Ishikawa (cell line): ENCODE data around the gene GAK.

Experiments
- CEBPB ChIP-seq: IDR thresholded peaks from 2 replicates; pipeline ENCODE4 v1.6.1; 2012
- CREB1 ChIP-seq: IDR thresholded peaks from 2 replicates; pipeline ENCODE4 v1.6.1; 2012; ENCODE audit warnings: low read depth
- EGR1 ChIP-seq: IDR thresholded peaks from 2 replicates; pipeline ENCODE4 v1.6.1; 2012
- EP300 ChIP-seq: IDR thresholded peaks from 2 replicates; pipeline ENCODE4 v1.6.1; 2012; ENCODE audit warnings: borderline replicate concordance
- FOXM1 ChIP-seq: IDR thresholded peaks from 2 replicates; pipeline ENCODE4 v1.6.1; 2012; ENCODE audit warnings: low read depth, borderline replicate concordance
- NFIC ChIP-seq: IDR thresholded peaks from 2 replicates; pipeline ENCODE4 v1.6.1; 2012
- RAD21 ChIP-seq: IDR thresholded peaks from 2 replicates; pipeline ENCODE4 v1.6.1; 2012; ENCODE audit warnings: low read depth
- REST ChIP-seq: IDR thresholded peaks from 2 replicates; pipeline ENCODE4 v1.6.1; 2012; ENCODE audit warnings: low read depth, mild to moderate bottlenecking
- TAF1 ChIP-seq: IDR thresholded peaks from 2 replicates; pipeline ENCODE4 v1.6.1; 2012; ENCODE audit warnings: low read depth, mild to moderate bottlenecking
- TCF12 ChIP-seq: IDR thresholded peaks from 2 replicates; pipeline ENCODE4 v1.6.1; 2012; ENCODE audit warnings: low read depth
- TEAD4 ChIP-seq: IDR thresholded peaks from 2 replicates; pipeline ENCODE4 v1.6.1; 2012
- USF1 ChIP-seq: IDR thresholded peaks from 2 replicates; pipeline ENCODE4 v1.6.1; 2012
- YY1 ChIP-seq: IDR thresholded peaks from 2 replicates; pipeline ENCODE4 v1.6.1; 2012; ENCODE audit warnings: low read depth
- ZBTB7A ChIP-seq: IDR thresholded peaks from 2 replicates; pipeline ENCODE4 v1.6.1; 2012; ENCODE audit warnings: low read depth
- TF ChIP-seq, protein P1 (sequence below): IDR thresholded peaks from 2 replicates; pipeline ENCODE4 v1.6.1; 2012

GAK gene

DNA sequence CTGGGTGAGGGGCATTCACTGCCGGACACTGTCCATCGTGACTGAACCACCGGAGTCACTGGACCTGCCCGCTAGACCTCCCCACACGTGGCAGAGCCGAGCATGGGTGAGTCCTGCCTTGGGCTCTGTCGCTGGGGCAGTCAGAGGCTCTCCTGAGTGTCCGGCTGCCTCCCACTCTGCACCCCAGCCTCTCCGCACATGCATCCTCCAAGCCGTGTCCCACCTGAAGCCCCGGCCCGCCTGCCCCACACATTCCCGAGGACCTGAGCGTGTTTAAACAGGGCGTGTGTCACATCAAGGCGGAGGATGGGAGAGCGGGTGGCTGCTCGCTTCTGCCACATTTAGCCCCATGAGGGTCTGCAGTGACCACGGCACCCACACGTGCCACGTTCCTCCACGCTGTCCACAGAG is 110.9 kb downstream of the GAK start:
- TF ChIP-seq FOXM1 (no peak), TEAD4 (no peak), ZBTB7A (no peak), EGR1 (no peak), REST (no peak), TAF1 (no peak), EP300 (no peak), NFIC (no peak), TCF12 (no peak)

DNA sequence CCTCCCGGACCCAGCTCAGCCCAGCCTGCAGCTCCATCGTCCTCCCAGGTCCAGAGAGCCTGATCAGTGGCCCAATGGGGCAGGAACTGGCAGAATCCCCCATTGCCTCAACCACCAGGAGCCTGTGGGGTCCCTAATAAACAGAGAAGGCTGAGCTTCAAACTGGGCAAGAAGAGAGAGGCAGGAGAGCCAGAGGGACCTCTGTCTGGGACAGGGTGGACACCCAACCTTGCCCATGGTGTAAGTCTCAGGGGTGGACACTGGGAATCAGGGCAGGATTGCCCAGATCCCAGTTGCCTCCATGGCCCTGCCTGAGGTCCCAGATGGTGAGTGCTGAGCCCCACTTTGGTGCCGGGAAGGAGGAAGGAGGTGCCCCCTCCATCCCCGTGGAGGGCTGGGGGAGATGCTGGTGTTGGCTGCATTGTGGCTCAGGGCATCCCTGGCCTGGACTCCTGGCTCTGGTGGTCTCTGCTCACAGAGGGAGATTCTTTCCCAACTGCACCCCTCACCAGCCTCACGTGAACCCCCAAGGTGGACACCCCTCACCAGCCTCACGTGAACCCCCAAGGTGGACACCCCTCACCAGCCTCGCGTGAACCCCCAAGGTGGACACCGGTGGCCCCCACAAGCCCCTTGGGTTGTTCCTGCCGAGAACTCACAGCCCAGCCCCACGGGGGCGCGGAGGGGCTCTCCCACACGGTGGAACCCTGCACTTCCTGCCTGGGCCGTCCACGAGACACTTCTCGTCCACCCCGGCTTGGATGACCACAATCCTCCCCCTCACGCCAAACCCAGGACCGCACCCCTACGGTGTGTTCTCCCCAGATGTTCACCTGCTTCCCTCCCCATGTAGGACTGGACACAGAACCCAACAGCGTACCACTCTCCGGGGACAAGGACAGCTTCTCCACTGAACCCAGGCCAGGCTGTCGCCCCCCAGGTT is 111.6 kb downstream of the GAK start:
- TF ChIP-seq TCF12, result no peak
- no peak for TF ChIP-seq FOXM1
- TF ChIP-seq NFIC, result no peak
- no peak for TF ChIP-seq USF1

DNA sequence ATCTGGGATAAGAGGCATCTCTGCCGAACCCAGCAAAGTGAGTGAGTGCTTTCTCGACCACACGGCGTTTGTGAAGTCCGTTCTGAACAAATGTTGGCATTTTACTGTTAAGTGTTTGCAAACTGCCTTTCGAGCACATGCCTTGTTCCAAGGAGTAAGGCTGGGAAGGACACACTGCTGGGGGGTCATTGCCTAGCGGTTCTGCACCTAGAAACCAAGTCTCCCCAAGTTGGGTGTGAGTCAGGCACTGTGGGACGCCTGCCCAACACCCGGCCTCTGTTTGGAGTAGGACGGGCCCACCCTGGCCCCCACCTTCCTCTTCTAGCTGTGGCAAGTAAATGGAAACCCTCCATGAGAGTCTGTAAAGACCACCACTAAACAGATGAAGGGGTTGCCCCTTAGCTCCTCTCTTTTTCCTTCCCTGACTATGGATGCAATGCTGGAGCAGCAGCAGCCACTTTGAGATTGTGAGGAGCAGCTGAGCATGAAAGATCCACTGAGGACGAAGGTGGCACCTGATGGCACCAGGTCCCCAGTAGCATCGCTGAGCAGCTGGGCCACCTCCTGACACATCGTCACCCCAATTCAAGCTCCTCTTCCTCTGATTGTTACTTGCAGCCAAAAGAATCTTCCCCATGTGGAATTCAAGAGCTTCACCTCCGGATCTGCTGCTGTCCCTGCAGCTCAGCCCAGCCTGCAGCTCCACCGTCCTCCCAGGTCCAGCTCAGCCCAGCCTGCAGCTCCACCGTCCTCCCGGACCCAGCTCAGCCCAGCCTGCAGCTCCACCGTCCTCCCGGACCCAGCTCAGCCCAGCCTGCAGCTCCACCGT is 112.5 kb downstream of the GAK start:
- TF ChIP-seq FOXM1 (no peak), CEBPB (no peak)

- no peak for TF ChIP-seq ZBTB7A
- TF ChIP-seq TCF12, result no peak
Observed at GRCh38 chr4:818106-818921, 113.8 kb downstream of the GAK start.

DNA sequence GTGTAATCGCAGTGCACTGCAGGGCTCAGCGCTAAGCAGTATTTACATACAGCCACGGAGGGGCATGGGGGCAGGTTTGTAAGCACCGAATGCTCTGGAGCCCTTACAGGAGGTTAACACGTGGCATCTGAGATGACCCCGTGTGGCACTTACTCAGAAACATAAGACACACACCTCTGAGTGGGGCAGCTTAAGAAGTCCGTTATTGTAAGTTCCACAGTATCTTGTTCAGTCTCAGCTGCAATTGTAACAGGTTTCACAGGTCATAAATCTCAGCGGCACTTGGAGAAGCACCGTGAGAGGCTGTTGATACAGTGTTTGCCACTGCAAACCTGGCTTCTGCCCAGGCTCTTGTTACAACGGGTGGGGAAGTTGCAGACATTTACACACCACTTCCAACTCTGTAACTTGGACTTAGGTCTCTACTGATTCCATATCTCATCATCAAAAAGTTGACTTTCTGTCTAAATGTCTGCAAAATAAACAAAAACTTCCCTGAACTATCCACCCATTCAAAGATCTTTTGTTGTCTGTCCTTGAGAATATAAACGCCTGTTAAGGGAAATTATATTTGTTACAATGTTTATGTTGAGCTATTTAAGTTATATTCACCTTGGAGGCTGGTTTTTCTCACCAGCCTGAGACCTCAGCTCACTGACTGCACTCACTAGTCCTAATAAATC is 116.5 kb downstream of the GAK start:
- TF ChIP-seq REST (no peak), RAD21 (no peak), USF1 (no peak), TAF1 (no peak), YY1 (no peak), ZBTB7A (no peak), EGR1 (no peak), FOXM1 (no peak), TEAD4 (no peak), NFIC (no peak), TCF12 (no peak), CEBPB (no peak), CREB1 (no peak), EP300 (no peak)
- TF ChIP-seq, protein P1, sequence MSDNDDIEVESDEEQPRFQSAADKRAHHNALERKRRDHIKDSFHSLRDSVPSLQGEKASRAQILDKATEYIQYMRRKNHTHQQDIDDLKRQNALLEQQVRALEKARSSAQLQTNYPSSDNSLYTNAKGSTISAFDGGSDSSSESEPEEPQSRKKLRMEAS, result no peak
